ENCODE results near the gene OR5I1. TPM values are rescaled to one million over a fixed set of nuclear protein-coding genes. Genes with fewer than 3 reads are reported as not detected.

OR5I1 gene
- total RNA-seq, result not detected
- long read RNA-seq, result 0 reads

GRCh38 chr11:55936300-55936699 lies at the start of gene OR5I1:
Gene OR5I1 (minus strand): TSS chr11:55936400. CDS start chr11:55936400, 0 bp downstream.
- TF ChIP-seq CTCF (IDR thresholded peaks at IDR 0.05), result no peak
- Histone ChIP-seq H3K9me3 (no peaks in the 10 kb centered on the region), H3K27ac (no peak within 1 kb of the TSS), H3K4me1 (no peaks in the 10 kb centered on the region), H3K4me3 (no peak within 1 kb of the TSS), H3K27me3 (ENCODE audit: low read depth) (no peaks in the 10 kb centered on the region), H3K36me3 (no peaks in the 10 kb centered on the region)
- ATAC-seq, result no peak
- intact Hi-C loops (cut with DNase I), result no loop called here
- no peak for DNase-seq

- Histone ChIP-seq H3K27me3 (ENCODE audit: low read depth) (no peaks in the 10 kb centered on the region), H3K36me3 (no peaks in the 10 kb centered on the region), H3K4me1 (no peaks in the 10 kb centered on the region), H3K9me3 (no peaks in the 10 kb centered on the region), H3K4me3 (no peak overlapping the region), H3K27ac (no peak overlapping the region)
- ATAC-seq (peak in 1 of 2 donors; percentile 35), DNase-seq (no peak)
- intact Hi-C loops (cut with DNase I), result no loop called here
- TF ChIP-seq CTCF (IDR thresholded peaks at IDR 0.05), result no peak
Observed at GRCh38 chr11:55970935-55971334, 34.7 kb upstream of the OR5I1 start.

- H3K27ac ChIP-seq, result no peak within 1 kb of the TSS
- H3K4me1 ChIP-seq, result no peaks in the 10 kb centered on the region
- H3K4me3 ChIP-seq, result no peak within 1 kb of the TSS
- no peak for DNase-seq
- no peaks in the 10 kb centered on the region for H3K36me3 ChIP-seq
- no peaks in the 10 kb centered on the region for H3K27me3 ChIP-seq (ENCODE audit: low read depth)
- intact Hi-C loops (cut with DNase I), result no loop called here
- no peak for TF ChIP-seq CTCF (IDR thresholded peaks at IDR 0.05)
- no peaks in the 10 kb centered on the region for H3K9me3 ChIP-seq
- ATAC-seq, result no peak
Observed at GRCh38 chr11:55969845-55970244, 33.6 kb upstream of the OR5I1 start, which contains the start of gene OR10AG1. Gene OR10AG1 (minus strand): TSS chr11:55969945. CDS start chr11:55969907, 38 bp downstream.

GRCh38 chr11:55967914-55968313 lies 31.7 kb upstream of the OR5I1 start:
- DNase-seq, result no peak
- H3K27ac ChIP-seq, result no peak overlapping the region

GRCh38 chr11:55966391-55966790 lies 30.2 kb upstream of the OR5I1 start:
- Histone ChIP-seq H3K9me3 (no peaks in the 10 kb centered on the region), H3K4me3 (no peak overlapping the region), H3K27me3 (ENCODE audit: low read depth) (no peaks in the 10 kb centered on the region), H3K36me3 (no peaks in the 10 kb centered on the region), H3K4me1 (no peaks in the 10 kb centered on the region), H3K27ac (no peak overlapping the region)
- TF ChIP-seq CTCF (IDR thresholded peaks at IDR 0.05), result no peak
- intact Hi-C loops (cut with DNase I), result no loop called here
- no peak for ATAC-seq
- no peak for DNase-seq

More at GRCh38 chr11:55967914-55968313, 31.7 kb upstream of the OR5I1 start:
- H3K4me3 ChIP-seq, result no peak overlapping the region
- H3K9me3 ChIP-seq, result no peaks in the 10 kb centered on the region
- ATAC-seq, result no peak
- intact Hi-C loops (cut with DNase I), result no loop called here
- TF ChIP-seq CTCF (IDR thresholded peaks at IDR 0.05), result no peak
- no peaks in the 10 kb centered on the region for H3K36me3 ChIP-seq
- H3K27me3 ChIP-seq (ENCODE audit: low read depth), result no peaks in the 10 kb centered on the region
- H3K4me1 ChIP-seq, result no peaks in the 10 kb centered on the region

GRCh38 chr11:55956521-55956920 lies 20.3 kb upstream of the OR5I1 start:
- Histone ChIP-seq H3K36me3 (no peaks in the 10 kb centered on the region), H3K4me3 (no peak overlapping the region), H3K27ac (no peak overlapping the region), H3K9me3 (no peaks in the 10 kb centered on the region), H3K27me3 (ENCODE audit: low read depth) (no peaks in the 10 kb centered on the region), H3K4me1 (no peaks in the 10 kb centered on the region)
- no peak for DNase-seq
- no peak for TF ChIP-seq CTCF (IDR thresholded peaks at IDR 0.05)
- intact Hi-C loops (cut with DNase I), result no loop called here
- ATAC-seq, result no peak

Measured in lower lobe of right lung (tissue), 2 donors.